PFSK-1 (cell line): ENCODE data around the gene B4GALT2.

ENCODE experiments used
- FOXP2 ChIP-seq: optimal IDR thresholded peaks from 2 replicates; pipeline ENCODE3; 2011; ENCODE audit warnings: borderline replicate concordance, control low read depth, inconsistent platforms; ENCODE audit not compliant: insufficient read depth; ENCODE audit errors: extremely low read length, extremely low read depth
- POLR2AphosphoS5 ChIP-seq: IDR thresholded peaks from 2 replicates; pipeline ENCODE4 v1.6.1; 2012; ENCODE audit warnings: low read depth, mild to moderate bottlenecking, control low read depth, low read length, moderate library complexity
- REST ChIP-seq, 2 experiments: IDR thresholded peaks; 2 replicates each; pipeline versions ENCODE4 v1.6.1 to v1.8.0; 2011 to 2012; ENCODE audit warnings: low read depth in 2 of 2, low read length in 2 of 2, control low read depth in 1 of 2, inconsistent platforms in 1 of 2, mild to moderate bottlenecking in 1 of 2, moderate library complexity in 1 of 2; ENCODE audit not compliant: insufficient read depth in 1 of 2
- SIN3A ChIP-seq: IDR thresholded peaks from 2 replicates; pipeline ENCODE4 v1.6.1; 2012; ENCODE audit warnings: mild to moderate bottlenecking, low read length, moderate library complexity, borderline replicate concordance; ENCODE audit not compliant: insufficient read depth
- TAF1 ChIP-seq: IDR thresholded peaks from 2 replicates; pipeline ENCODE4 v1.6.1; 2012; ENCODE audit warnings: low read length, control low read depth, borderline replicate concordance; ENCODE audit not compliant: insufficient read depth

Gene B4GALT2

DNA sequence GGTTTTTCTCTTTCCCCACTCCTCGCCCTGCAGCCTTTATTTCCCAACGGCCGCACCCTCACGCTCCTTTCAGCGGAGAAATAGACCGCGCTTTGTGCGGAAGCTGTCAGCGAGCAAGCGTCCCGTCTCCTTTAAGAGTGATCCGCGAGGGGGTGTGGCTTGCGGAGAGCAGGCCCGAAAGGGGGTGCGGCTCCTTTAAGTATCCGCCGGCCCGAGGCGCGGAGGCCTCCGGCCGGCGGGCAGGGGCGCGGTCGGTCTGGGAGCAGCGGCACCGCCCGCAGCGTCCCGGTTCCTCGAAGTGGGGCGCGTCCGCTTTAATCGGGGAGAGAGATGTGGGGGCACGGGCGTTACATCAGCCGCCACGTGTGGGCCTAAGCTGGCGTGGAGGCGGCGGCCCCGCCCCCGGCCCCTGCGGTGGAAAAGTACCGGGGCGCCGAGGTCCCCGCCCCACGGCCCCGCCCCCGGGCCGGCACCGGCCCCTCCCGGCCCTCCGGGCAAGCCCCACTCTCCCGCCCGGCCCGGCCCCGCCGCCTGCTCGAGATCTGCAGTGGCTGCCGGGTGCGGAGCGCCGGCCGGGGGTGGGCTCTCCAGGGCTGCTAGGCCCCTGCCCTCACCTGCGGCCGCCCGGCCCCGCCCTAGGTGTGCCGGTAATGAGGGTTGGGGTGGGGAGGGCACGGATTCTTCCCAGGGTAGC, 51.0 kb downstream of the B4GALT2 start:
- TF ChIP-seq SIN3A (peak; percentile 28; the same call in 1 of the 2 replicates), REST (IDR thresholded peaks at IDR 0.05; ENCODE audit: insufficient read depth in 1 of 2, low read depth in 2 of 2, low read length in 2 of 2) (no peak), TAF1 (no peak), POLR2AphosphoS5 (peak; percentile 19; the same call in 1 of the 2 replicates), FOXP2 (no peak)

DNA sequence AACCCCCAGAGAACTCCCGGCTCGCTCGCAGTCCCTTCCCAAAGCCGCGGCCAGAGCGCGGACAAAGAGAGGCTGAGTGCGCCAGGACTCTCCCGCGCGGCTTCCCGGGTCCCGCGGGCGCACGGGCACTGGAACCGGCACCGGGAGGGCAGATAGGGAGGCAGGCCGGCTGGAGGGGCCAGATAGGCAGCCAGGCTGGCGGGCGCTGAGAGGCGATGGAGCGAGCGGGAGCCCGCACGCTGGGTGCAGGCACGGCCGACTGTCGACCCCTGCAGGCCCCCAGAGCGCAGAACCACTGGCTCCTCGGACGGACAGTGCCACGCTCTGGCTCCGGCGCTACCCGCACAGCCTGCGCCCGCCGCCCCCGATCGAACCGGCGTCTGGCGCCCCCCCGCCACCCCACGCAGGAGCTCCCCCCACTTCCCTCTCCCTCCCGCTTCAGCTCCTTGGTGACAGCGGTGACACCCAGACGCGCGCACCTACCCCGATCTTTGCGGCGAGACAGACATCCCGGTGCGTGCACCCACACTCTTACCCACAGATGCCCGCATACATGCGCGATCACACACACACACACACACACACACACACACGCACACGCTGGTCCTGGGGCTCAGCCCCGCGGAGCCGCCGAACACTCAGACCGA, 51.7 kb downstream of the B4GALT2 start:
- TF ChIP-seq FOXP2 (peak; percentile 43), SIN3A (no peak)

DNA sequence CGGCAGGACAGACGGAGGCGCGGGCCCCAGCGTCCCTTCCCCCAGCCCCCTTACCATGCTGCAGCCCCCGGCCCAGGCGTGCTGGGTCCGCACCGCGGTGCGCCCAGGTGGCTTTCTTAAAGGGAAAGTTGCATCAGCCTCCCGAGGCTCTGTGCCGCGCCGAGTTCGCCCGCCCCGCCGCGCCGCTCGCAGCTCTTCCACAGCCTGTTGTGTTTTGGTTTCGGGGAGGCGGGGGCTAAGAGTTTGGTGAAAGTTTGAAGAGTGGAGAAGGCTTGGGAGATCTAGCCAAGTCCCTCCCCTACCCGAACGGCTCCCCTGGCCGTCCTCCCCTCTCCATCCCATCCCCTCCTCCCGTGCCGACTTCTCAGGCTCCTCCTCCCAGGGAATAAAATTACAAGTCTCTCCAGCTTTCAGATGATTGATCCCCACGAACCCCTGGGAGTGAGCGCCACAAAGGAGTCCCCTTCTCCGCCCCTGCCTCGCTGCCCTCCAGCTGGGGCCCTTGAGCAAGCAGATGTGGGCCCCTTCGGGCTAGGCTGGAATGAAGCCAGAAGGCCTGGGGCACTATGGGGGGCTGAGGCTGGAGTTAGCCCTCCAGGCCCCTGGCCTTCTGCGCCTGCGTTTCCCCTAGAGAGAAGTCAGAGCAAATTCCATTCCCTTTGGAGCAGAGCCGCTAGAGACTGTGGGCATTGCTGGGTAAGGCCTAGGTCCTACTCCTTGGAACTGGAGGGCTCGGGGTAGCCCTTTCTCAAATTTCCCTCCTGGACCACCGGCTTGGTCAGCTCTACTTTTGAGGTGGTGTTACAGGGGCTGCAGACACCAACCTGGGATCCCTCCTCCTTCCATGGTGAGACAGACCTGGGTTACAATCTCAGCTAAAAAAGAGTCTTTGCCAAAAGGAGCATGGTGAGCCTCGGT, 52.5 kb downstream of the B4GALT2 start, which contains the start of gene SLC6A9:
Gene SLC6A9 (minus strand): TSS at position 211 of the 918 bp plus-strand sequence. CDS start 7,185 bp downstream, outside the sequence.
- TF ChIP-seq TAF1 (no peak), SIN3A (no peak), REST (IDR thresholded peaks at IDR 0.05; ENCODE audit: insufficient read depth in 1 of 2, low read depth in 2 of 2, low read length in 2 of 2) (no peak), POLR2AphosphoS5 (no peak), FOXP2 (no peak)

GRCh38 chr1:44032170-44032790, 53.3 kb downstream of the B4GALT2 start:
- no peak for TF ChIP-seq REST (IDR thresholded peaks at IDR 0.05; ENCODE audit: insufficient read depth in 1 of 2, low read depth in 2 of 2, low read length in 2 of 2)

- TF ChIP-seq REST (IDR thresholded peaks at IDR 0.05; ENCODE audit: insufficient read depth in 1 of 2, low read depth in 2 of 2, low read length in 2 of 2) (no peak), SIN3A (no peak), TAF1 (no peak), FOXP2 (no peak), POLR2AphosphoS5 (no peak)
These were observed 54.1 kb downstream of the B4GALT2 start for GRCh38 chr1:44033041-44033575.
